HG03175 (cell line): ENCODE results near the gene GBGT1.

Experiments
- ATAC-seq: cut with Tn5 transposase; IDR thresholded peaks from one replicate; pipeline ENCODE4 v1.9.1; 2021; ENCODE audit warnings: mild to moderate bottlenecking, moderate library complexity; ENCODE audit not compliant: unreplicated experiment

GBGT1 gene

DNA sequence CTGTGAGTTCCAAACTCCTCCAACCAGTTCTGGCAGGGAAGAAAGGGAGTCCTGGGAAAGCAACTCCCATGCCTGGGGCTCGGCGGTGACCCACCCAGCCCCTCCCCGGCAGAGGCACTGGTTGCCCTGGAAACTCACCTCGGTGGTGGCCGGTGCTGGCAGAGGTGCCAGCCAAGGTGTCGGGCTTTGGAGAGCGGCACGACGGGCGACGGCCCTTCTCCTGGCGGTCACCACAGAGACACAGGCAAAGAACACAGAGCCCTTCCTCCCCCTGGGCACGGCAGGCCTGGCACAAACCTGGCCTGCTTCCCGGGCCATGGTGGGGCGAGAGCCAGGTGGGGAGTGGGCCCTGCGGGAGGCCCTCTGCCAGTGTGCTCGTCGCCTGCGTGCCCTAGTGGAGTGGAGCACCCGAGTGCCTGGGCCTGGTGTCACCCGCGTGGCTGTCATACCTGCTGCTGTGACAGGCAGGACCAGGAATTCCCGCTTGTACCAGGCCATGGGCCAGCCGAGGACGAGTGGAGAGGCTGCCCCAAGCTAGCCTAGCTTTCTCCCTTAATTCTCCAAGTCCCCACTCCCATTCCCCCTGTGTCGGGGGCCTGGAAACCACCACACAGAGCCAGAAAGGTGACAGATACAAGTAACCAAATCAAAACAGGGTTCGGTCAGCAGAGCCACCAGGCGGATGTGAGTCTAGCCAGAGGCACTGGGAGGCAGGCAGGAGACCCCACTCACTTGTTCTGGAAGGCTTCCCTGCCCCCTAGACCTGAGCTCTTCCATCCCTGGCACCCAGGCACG is 34.5 kb downstream of the GBGT1 start:
- no peak for ATAC-seq

GRCh38 chr9:133128152-133128551 is 35.6 kb downstream of the GBGT1 start:
- ATAC-seq, result no peak

DNA sequence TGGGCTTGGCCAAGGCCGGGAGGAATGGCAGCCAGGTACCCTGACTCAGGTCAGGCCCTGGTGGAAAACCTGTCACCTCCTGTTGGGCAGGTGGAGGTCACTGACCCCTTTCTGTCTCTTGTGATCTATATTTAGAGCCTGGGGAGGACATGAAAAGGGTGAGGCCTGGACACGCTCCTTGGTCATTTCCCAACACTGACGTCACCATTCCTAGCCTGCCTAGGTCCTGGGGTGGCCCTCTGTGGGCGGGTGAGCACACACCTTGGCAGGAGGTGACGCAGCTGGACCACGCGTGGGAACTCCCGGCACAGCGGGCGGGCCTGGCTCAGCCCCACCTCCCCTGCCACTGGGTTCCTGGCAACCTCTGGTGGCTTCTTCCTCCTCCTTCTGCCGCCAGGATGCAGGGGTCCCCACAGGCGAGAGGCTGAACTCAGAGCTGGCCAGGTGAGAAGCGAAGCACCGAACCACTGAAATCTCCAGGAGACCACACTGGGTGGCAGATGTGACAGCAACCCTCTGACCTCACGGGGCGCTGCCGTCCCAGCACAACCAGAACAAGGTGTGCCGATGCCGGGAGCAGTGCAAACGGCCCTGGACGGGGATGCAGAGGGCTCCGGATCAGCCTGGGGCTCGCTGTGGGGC is 36.3 kb downstream of the GBGT1 start:
- ATAC-seq, result no peak

DNA sequence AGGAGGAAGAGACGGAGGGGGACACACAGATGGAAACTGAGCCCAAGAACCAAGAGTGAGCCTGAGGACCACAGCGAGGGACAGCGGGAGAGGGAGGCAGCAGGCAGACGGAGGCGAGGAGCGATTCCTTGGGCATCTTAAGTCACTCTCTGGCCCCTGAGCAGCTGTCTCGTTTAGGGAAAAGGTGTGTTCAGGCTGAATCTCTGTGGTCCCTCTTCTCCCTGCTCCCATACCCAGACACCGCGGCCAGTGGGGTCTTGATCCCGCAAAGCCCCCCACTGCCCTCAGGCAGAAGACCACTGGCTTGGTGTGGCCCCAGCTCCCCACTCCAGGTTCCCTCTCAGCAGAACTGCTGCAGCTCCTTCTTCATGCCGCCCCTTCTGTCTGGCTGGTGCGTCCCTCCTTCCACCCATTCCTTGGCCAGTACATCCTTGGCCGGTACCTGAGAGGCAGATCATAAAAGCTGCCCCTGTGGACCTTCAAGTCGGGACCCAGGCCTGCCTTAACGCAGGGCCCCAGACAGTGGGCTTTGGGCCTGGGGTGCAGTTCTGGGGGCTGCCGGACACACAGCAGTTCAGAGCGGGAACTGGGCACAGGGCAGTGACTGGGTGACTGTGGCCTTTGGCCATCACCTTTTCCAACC is 36.9 kb downstream of the GBGT1 start:
- no peak for ATAC-seq

DNA sequence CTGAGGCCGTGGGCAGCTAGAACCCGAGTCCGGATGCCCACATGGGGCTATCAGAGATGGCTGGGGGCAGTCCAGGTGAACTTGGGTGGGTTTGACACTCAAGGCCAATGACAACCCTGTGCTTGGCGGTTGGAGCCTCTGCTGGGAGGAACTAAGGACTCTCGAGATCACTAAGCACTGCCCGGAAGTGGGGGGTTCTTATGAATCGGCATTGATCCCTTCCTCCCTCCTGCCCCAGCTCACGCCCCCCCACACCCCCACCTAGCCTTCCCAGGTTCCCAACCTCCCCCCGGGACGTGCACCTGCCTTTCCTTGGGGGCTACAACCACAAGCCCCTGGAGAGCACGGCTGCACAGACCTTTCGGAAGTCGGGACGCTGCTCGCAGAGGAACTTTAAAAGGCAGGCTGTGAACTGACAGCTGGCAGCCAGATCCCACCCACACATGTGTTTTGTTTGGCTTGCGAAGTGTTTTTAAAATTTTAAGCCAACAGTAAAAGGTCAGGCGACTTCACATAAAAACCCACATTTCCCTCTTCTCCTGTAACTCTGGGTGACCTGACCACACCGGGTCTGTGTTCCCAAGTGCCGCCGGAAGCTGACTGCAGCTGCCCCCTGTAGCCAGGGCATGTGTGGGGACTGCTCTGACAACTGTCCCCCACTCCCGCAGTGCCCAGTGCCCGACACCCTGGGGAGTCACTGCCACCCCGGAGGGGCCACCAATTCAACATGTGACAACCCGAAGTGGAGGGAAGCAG is 37.6 kb downstream of the GBGT1 start:
- ATAC-seq, result peak; percentile 59

- no peak for ATAC-seq
Measured at GRCh38 chr9:133124907-133125275, 38.8 kb downstream of the GBGT1 start.

DNA sequence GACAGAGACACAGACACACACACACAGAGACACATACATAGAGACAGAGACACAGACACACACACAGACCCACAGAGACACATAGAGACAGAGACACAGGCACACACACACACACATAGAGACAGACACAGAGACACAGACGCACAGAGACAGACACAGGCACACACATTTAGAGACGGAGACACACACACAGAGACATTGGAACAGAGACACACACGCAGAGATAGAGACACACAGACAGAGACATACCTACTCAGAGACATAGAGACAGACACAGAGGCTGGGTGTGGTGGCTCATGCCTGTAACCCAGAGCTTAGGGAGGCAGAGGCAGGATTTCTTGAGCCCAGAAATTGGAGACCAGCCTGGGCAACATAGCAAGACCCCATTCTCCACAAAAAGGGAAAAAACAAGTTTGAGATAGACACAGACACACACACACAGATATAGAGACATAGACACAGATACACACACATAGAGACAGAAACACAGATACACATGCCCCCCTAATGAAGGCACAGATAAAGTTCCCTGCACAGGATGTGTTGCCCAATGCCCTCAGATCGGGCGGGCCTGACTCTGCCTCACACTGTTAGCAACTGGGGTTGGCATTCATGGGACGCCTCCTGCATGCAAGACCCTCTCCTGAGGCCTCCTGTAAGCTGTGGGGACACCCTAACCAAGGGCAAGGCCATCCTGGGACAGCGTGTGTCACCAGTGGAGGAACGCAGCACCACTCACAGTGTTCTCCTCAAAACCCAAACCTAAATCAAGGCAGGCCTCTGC is 39.4 kb downstream of the GBGT1 start:
- ATAC-seq, result no peak

- no peak for ATAC-seq
Measured at GRCh38 chr9:133122935-133123611, 40.6 kb downstream of the GBGT1 start.

DNA sequence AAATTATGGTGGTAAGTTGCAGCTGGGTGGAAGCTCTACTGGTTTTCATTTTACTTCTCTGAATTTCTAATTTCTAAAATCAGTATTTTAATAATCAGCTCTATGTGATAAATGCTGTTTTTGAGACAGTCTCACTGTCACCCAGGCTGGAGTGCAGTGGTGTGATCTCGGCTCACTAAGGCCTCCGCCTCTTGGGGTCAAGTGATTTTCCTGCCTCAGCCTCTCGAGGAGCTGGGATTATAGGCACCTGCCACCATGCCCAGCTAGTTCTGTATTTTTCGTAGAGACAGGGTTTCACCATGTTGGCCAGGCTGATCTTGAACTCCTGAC is 41.1 kb downstream of the GBGT1 start:
- no peak for ATAC-seq

DNA sequence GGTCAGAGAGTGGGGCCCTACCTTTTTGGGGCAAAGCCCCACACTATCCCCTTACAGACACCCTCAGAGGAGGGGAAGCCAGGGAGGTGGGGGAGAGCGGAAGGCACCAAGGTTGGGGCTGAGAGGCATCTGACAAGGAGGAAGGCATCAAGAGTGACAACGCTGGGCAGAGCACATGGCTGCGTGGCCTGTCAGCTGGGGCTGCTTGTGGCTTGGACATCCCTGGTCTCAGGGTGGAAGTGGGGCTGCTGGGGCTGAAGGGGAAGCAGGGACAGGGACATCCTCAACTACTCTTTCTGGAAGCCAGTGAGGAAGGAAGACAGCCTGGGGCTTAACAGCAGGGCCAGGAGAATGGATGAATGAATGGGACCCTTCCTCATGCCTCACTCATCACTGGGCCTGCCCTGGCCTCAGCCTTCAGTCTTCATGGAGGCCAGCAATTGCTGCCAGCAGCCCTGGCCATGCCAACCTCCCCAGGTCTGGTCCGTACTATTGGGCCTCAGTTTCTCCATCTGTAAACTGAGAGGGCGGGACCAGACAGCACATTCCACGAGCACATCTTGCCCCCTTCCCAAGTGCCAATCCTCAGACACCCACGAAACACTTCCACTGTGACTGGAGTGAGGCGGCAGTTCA is 41.7 kb downstream of the GBGT1 start:
- no peak for ATAC-seq

DNA sequence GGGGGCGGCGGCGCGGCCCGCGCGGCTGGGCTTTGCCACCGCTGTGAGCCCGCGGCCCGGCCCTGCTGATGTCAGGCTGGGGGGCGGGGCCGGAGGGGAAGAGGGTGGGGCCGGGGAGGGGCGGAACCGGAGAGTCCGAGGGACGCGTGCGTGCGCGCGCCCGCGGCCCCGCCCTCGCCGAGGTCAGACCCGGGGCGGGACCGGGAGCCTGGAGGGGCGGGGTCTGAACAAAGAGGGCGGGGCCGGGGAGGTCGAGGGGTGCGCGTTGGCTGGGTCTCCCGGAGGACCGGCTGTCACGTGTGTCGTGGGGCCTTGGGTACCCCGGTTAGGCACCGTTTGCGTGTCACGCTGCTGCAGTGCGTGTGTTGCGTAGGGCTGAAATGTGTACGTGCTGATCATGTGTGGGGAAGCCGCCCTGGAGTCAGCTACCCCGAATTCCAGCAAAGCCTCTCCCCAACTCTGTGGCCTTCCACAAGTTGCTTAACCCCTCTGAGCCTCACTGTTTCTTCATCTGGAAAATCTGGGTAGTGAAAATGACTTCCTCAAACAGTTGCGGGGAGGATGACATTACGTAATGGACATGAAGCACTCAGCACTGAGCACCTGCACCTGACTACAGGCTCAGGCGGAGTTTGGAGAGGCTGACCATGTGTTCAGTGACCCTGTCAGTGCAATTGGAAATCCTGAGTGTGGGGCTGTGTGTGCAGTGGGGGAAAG is 42.4 kb downstream of the GBGT1 start, which contains the start of gene RALGDS:
RALGDS (minus strand) TSS at position 43 of the 717 bp plus-strand sequence. CDS start 86 bp downstream, outside the sequence.
- peak; percentile 63 for ATAC-seq

DNA sequence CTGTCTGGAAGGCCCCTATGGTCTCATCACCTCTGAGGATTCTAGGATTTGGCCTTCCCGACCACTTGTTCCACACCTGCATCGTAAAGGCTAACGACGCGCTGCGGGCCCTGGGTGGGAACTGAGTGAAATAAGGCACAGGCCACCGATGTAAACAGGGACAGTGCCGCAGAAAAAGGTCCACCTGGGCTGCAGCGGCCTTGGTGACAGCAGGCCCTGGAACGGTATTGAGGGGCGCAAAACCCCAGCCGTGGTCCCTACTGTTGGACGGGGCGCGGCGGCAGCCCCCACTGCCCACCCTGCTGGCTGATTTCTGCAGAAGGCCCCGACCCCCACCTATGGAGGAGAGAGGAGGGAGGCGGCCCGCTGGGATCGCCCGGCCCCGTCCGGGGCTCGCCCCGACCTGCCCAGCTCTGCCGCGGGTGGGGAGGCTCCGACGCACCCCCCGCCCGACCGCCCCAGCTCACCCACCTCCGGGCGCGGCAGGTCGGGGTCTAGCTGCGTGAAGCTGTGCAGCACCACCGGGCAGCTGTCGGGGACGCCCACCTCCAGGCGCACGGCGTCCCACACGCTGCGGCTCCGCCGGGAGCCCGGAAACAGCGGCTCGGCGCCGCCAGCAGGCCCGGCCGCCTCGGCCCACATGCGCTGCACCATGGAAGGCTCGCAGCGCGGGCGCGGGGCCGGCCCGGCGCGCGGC is 43.1 kb downstream of the GBGT1 start:
- peak; percentile 34 for ATAC-seq

GRCh38 chr9:133119846-133120500 is 43.7 kb downstream of the GBGT1 start:
- no peak for ATAC-seq

DNA sequence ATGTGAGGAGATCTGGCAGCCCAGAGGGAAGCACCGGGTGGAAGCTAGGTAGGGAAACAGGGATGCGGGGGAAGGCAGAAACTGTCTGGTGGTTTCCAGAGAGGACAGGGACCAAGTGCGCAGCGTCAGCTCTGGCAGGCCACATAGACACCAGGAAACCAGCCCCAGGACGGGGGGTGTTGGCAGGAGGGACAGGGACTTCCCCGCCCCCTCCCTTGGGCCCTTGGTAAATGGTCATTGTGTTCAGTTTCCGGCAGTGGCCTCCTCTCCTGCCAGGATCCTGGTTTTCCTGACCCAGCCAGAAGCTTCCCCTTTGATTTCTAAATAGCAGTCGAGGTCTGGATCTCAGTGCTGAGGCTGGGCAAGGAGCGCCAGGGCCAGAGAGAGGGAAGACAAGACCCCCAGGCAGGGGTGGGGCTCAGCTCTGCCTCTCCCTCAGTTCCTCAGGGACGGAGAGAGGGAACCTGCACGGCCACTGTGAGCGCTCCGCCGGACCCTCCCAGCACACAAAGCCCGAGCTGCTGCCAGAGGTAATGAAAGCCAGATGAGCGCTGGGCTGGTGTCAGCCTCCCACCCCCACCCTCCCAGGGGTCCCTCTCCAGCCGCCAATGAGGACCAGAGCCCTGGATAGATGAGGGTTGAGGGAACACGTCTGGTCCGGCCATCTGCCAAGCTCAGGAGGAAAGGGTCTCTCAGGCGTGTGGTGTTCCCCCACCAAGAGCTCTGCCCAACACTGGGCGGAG is 44.4 kb downstream of the GBGT1 start:
- no peak for ATAC-seq

GRCh38 chr9:133118568-133118967 is 45.1 kb downstream of the GBGT1 start:
- ATAC-seq, result no peak

GRCh38 chr9:133118179-133118520 is 45.6 kb downstream of the GBGT1 start:
- no peak for ATAC-seq
